Gastroesophageal sphincter (tissue), 4 donors: Measurements from ENCODE around the gene ZBTB16. TPM values are rescaled to one million over a fixed set of nuclear protein-coding genes. Genes with fewer than 3 reads are reported as not detected.

Source experiments
- ATAC-seq: fragments of 150-250 bp; one replicate; pipeline ENCODE4 v1.9.1; 2016; ENCODE audit warnings: mild to moderate bottlenecking, moderate library complexity
- H3K27ac ChIP-seq, 4 donors: fragments of 200-600 bp; sonication (generic) in 3 of 4; 1 replicate in 3 of 4; 2 replicates in 1 of 4; pipeline ENCODE4 v1.5.1; 2016 to 2019
- H3K27me3 ChIP-seq: fragments of 200-600 bp; sonication (generic); one replicate; pipeline ENCODE4 v1.5.1; 2019
- H3K36me3 ChIP-seq, 2 donors: fragments of 200-600 bp; sonication (generic); one replicate each; pipeline ENCODE4 v1.5.1; 2019; ENCODE audit warnings: control low read depth in 1 of 2
- H3K4me1 ChIP-seq, 3 donors: fragments of 200-600 bp; sonication (generic); 1 replicate in 2 of 3; 2 replicates in 1 of 3; pipeline ENCODE4 v1.5.1; 2016 to 2019; ENCODE audit warnings: control low read depth in 2 of 3
- H3K4me3 ChIP-seq, 2 donors: fragments of 200-600 bp; sonication (generic); one replicate each; pipeline ENCODE4 v1.5.1; 2019; ENCODE audit warnings: mild to moderate bottlenecking in 1 of 2, moderate library complexity in 1 of 2
- H3K9me3 ChIP-seq, 3 donors: fragments of 200-600 bp; sonication (generic); one replicate each; pipeline ENCODE4 v1.5.1; 2017 to 2019; ENCODE audit warnings: control low read depth in 2 of 3
- CTCF ChIP-seq, 4 experiments: fragments of 200-600 bp in 2 of 4; fragments of 450-650 bp in 2 of 4; sonication (generic) in 1 of 4; IDR thresholded peaks; one replicate each; pipeline ENCODE4 v1.5.1; 2017 to 2019; ENCODE audit warnings: antibody characterized with exemption in 4 of 4, mild to moderate bottlenecking in 2 of 4, moderate library complexity in 2 of 4
- EP300 ChIP-seq: sonication (generic); formaldehyde crosslinking; IDR thresholded peaks from one replicate; pipeline ENCODE4 v1.6.1; 2017; ENCODE audit warnings: antibody characterized with exemption, mild to moderate bottlenecking
- POLR2A ChIP-seq, 2 donors: fragments of 450-650 bp; IDR thresholded peaks; one replicate each; pipeline ENCODE4 v1.6.1; 2017; ENCODE audit warnings: antibody characterized with exemption in 2 of 2, mild to moderate bottlenecking in 2 of 2, moderate library complexity in 1 of 2
- POLR2AphosphoS5 ChIP-seq: sonication (generic); formaldehyde crosslinking; IDR thresholded peaks from one replicate; pipeline ENCODE4 v1.6.1; 2017; ENCODE audit warnings: antibody characterized with exemption
- WGBS, 2 donors: methylation state at CpG; one replicate each; pipeline ENCODE4 v1.1.5; 2018; ENCODE audit warnings: low coverage in 1 of 2; 5-methylcytosine and 5-hydroxymethylcytosine counted together
- total RNA-seq, 4 donors: library from RNA; depleted of rRNA; stranded (reverse); fragments of >200 nt; gene quantifications; one replicate each; pipeline ENCODE4 v1.1.0, GENCODE V29; 2016

ZBTB16 gene
- total RNA-seq, 4 donors from 2014 or later = 153 to 284 (median 232) TPM

DNA sequence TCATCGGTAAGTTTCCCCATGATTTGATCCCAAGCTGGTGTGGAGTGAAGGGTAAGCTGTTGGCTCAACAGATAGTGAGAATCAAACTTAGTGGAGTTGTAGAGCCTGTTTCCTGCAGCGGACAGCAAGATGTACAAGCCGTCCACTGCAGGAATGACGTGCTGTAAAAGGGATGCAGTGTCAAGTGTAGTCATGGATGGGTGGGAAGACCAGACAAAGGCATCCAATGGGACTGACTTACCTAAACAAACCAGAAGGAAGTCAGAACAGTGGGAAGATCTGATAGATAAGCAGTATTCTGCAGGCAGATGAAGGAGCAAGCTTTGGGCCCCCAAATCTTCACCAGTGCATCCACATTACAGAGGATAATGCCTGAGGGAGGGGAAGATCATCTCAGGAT, 8.8 kb downstream of the ZBTB16 start:
- TF ChIP-seq EP300 = no peak
- no peak for TF ChIP-seq CTCF (IDR thresholded peaks at IDR 0.05)
- no peak for TF ChIP-seq POLR2AphosphoS5
- no peak for TF ChIP-seq POLR2A (IDR thresholded peaks at IDR 0.05)
- H3K4me1 ChIP-seq = peaks cover 15 to 99% (median 68%) of the 10 kb centered on the region in 3 donors
- peaks cover 0 to 99% of the 10 kb centered on the region in 2 donors for H3K36me3 ChIP-seq
- H3K9me3 ChIP-seq = no peaks in the 10 kb centered on the region
- peak overlapping the region in 1 of 2 donors; percentile 100 for H3K4me3 ChIP-seq
- 81 to 100% methylated on average over 1 to 4 of the region's 4 CpGs for WGBS, 2 donors
- no peak for ATAC-seq
- no peaks in the 10 kb centered on the region for H3K27me3 ChIP-seq
- H3K27ac ChIP-seq = peak overlapping the region in 2 of 4 donors; percentile 4 to 27

DNA sequence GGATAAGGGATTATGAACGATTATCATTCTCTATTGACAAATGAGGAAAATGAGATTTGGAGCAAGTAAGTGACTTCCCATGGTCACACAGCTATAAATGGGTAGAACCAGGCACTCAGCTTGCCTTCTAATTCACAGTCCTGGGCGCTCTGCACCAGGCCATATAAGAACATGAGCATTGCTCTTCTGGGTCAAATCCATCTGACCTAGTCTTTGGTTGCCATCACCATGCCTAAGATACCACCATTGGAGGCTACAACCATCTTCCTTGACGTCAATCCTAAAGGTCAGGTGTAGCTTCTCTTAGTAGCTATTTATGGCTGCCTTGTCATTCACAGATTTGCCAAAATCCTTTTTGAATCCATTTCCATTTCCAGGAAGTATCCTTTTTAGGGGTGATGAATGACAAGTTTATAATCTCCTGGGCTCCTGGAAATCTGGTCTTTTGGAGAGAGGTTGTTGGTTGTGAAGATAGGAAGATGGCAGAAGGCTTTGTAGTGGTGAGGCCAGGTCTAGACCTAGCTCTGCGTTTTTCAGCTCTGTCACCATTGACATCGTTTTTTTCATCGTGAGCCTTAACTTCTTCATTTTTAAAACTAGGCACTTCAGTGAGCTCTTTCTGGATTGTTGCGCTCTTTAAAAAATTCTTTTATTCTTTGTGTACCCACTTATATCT, 11.1 kb downstream of the ZBTB16 start:
- peak overlapping the region in 1 of 4 donors; percentile 66 for H3K27ac ChIP-seq
- no peak for ATAC-seq

DNA sequence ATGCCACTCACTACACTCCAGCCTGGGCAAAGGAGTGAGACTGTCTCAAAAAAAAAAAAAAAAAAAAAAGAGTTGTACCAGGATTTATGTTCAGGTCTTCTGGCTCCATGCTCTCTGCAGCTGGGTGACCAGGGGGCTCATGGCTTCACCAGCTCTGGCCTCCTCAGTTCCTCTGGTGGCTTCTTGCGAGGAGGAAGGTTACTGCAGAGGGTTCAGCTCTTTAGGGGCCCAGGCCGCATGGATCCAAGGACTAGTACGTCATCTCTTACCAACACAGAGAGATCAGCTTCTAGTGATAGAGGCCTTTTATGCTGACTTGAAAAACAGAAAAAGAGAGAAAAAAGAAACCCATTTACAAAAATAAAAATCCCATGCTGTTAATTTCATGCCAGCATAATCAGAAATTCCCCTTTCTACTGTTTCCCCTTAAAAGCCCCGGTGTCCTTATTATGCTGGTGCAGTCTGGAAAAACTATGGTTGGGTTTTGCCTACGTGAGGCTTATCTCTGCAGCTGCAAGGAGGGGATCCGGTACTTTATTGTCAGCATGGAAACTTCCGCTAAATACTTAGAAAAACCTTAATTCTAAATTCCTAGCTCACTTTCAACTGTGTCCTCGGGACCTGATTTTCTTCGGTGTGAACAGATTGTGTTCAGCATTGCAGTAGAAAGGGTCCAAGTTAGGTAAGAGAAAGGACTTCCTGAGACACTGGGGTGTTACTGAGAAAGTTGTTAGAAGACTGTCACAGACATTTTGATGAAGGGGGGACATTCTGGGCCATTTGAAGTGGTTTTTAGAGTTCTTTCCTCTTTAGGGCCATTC, 13.7 kb downstream of the ZBTB16 start:
- ATAC-seq = no peak
- H3K4me1 ChIP-seq = peaks cover 24 to 99% (median 79%) of the 10 kb centered on the region in 3 donors
- peaks cover 0 to 99% of the 10 kb centered on the region in 2 donors for H3K36me3 ChIP-seq
- H3K4me3 ChIP-seq = peak overlapping the region in 1 of 2 donors; percentile 41
- no peak for TF ChIP-seq POLR2A (IDR thresholded peaks at IDR 0.05)
- H3K27ac ChIP-seq = peak overlapping the region in 3 of 4 donors; percentile 0 to 66 (median 39)
- no peaks in the 10 kb centered on the region for H3K9me3 ChIP-seq
- 76 to 84% methylated on average over 8 to 9 of the region's 9 CpGs for WGBS, 2 donors
- no peaks in the 10 kb centered on the region for H3K27me3 ChIP-seq

More for the DNA sequence above, 11.1 kb downstream of the ZBTB16 start:
- Histone ChIP-seq H3K9me3 (no peaks in the 10 kb centered on the region), H3K36me3 (peaks cover 0 to 99% of the 10 kb centered on the region in 2 donors), H3K4me3 (peak overlapping the region in 1 of 2 donors; percentile 41), H3K4me1 (peaks cover 15 to 99% (median 80%) of the 10 kb centered on the region in 3 donors), H3K27me3 (no peaks in the 10 kb centered on the region)
- WGBS, 2 donors = 89 to 99% methylated on average over 3 to 6 of the region's 7 CpGs
- no peak for TF ChIP-seq POLR2A (IDR thresholded peaks at IDR 0.05)
- TF ChIP-seq EP300 = no peak
- peak; percentile 23 for TF ChIP-seq POLR2AphosphoS5
- no peak for TF ChIP-seq CTCF (IDR thresholded peaks at IDR 0.05)

GRCh38 chr11:114073828-114074381, 14.4 kb downstream of the ZBTB16 start:
- H3K36me3 ChIP-seq = peaks cover 0 to 99% of the 10 kb centered on the region in 2 donors
- H3K9me3 ChIP-seq = no peaks in the 10 kb centered on the region
- H3K4me1 ChIP-seq = peaks cover 31 to 99% (median 79%) of the 10 kb centered on the region in 3 donors
- no peak for ATAC-seq
- peak overlapping the region in 1 of 2 donors; percentile 41 for H3K4me3 ChIP-seq
- no peaks in the 10 kb centered on the region for H3K27me3 ChIP-seq
- WGBS, 2 donors = 90 to 93% methylated on average over 2 to 6 of the region's 11 CpGs
- TF ChIP-seq CTCF (IDR thresholded peaks at IDR 0.05) (no peak), EP300 (no peak), POLR2A (IDR thresholded peaks at IDR 0.05) (no peak), POLR2AphosphoS5 (no peak)
- peak overlapping the region in 3 of 4 donors; percentile 0 to 66 (median 39) for H3K27ac ChIP-seq
